Measurements from ENCODE around the gene SNAI1.
"Not testable (repeated sequence)": the region's sequence is repeated elsewhere in the genome, so short reads cannot be mapped to it uniquely, and the experiment has no call there.

SNAI1 gene

DNA sequence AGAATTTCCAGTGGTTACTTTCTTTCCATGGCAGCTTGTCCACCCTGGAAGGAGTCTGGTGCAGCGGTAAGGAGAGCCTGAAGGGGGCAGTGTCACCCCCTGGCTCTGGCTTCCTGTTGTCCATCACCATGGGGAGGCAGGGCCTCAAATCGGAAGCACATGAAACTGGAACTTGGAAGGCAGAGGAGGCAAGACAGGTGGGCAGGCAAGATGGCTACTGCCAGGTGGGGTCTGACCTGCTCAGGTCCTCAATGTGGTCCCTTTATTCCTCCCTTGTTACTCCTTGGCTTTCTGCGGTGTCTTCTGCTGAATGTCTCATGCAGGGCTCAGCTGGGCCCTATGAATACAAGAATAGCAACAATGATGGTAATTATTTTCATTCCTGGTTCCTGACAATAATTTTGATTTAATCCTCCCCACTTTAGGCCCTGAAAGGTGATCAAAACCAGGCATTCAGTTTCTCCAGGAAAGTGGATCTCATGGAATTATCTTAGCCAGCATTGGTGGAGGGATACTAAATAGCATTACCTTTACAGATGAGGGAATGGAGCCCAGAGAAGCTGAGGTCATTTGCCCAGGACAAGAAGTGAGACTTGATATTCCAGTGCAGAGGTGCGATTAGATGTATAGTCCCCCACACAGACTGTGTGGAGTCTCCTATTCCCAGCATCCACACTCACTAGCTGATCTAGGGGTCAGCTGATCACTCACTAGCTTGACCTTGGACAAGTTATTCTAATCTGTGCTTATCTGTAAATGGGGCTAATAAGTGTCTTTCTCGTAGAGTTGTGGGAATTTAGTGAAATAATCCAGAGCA is 17.6 kb upstream of the SNAI1 start:
- no peak for DNase-seq

DNA sequence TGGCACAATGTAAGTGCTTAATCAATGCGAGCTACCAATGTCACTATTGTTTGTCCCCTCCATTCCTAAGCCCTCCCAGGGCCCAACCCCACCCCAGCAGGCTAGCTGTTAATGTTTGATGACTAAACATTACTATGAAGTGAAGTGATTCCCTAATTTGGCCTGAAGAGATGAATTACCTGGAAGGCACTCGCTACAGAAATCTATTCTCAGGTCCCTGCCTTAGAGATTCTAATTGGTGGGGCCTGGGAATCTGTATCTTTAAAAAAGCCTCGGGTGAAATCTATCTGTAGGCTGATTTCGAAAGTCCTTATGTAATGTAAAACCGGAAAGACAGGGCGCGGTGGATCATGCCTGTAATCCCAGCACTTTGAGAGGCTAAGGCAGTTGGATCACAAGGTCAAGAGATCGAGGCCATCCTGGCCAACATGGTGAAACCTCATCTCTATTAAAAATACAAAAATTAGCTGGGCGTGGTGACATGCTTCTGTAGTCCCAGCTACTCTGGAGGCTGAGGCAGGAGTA is 16.9 kb upstream of the SNAI1 start:
- DNase-seq = no peak

DNA sequence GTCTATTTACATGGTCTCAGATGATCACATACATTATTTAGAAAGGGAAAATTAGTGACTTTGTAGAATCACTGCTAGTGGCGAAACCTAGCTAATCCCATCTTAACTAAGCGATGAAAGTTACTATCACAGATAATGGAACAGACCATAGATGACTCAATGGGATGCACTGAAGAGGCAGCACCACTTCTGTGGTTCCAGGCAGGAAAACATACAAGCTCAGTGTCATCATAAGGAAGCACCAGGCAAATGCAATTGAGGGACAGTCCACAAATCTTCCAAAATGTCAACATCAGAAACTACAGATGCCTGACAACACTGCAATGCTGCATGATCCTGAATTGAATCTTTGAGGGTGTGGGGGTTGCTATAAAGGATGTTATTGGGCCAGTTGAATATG is 15.9 kb upstream of the SNAI1 start:
- DNase-seq = no peak

DNA sequence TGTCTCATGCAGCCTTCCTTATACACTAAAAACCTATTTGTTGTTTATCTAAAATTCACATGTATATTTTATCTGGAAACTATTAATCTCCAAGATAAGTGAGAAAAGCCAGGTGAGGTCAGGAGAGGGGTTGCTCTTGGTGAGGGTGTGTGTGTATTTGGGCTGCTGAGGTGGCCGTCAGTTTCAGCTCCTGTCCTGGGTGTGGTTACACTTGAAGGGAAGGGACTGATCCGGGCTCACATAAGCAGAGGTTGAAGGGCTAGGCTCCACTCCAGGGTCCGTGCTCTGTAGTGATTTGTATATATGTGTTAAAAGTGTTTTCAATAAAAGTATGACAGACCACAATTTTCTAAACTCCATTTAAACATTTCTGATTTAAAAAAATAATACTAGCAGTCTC is 13.5 kb upstream of the SNAI1 start:
- DNase-seq = no peak

DNA sequence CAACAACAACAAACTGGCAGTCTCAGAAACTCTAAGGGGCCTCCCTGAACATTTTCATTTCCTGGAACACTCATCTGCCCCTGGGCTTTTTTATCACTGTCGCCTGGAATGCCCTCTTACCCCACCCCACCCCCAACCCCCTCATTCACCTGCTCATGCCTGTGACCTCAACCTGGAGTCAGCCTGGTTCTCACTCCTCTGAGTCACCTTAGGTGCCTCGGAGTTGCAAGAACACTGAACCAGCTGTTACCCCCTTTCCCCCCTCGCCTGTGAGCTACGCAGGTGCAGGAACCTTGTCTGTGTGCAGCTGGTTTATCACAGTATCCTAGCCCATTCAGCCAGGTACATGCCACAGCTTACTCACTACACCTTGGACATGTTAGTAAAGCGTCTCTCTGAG is 12.8 kb upstream of the SNAI1 start:
- no peak for DNase-seq

DNA sequence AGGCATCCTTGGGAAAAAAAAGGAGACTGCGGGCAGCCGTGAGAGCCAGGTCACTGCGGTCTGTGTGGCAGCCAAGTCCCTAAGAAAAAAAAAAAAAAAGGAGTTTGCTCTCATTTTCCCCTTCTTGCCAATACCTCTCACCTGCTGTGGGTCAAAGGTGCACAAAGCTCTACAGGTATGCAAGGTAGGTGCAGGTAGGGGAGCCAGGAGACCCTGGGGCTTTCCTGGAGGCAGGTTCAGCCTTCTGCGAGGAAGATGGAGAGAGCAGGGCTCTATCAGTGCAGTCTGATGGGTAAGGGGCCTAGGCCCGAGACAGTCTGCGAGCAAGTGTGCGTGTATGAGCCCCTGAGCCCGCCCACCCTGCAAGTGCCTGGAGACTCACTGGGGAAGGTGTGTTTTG is 12.3 kb upstream of the SNAI1 start:
- DNase-seq = no peak

DNA sequence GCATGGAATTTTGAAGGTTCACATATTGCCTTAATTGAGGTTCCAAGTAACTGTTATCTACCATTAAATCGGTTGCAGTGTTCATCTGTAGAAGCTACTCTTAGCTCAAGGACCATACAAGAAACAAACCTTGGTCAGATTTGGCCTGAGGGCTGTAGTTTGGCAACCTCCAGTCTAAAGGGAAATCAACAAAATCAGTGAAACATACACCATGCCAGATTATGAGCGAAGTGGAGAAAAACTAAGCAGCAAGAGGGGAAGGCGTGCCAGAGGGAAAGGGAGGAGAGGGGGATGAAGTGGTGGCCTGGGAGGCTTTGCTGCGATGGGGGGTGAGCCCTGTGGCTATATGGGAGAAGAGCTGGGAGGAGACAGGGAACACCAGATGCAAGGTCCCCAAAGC is 8.8 kb upstream of the SNAI1 start:
- peak; percentile 27 for DNase-seq

DNA sequence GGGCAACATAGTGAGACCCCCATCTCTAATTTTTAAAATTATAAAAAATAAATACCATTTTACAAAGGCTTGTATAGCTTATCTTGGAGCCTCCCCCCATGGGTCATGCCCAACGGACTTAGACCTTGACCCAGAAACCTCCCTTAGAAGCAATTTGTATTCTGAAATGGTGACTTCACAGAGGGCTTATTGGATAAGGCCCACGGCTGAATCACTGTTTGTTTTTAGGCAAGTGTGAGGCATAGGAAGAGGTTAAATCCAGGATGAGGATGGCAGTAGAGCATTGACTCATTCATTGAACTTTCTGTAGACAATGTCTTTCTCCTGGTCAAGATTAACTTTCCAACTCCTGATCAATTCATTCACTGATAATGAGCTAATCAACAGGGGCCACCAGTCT is 6.2 kb upstream of the SNAI1 start:
- DNase-seq = no peak

DNA sequence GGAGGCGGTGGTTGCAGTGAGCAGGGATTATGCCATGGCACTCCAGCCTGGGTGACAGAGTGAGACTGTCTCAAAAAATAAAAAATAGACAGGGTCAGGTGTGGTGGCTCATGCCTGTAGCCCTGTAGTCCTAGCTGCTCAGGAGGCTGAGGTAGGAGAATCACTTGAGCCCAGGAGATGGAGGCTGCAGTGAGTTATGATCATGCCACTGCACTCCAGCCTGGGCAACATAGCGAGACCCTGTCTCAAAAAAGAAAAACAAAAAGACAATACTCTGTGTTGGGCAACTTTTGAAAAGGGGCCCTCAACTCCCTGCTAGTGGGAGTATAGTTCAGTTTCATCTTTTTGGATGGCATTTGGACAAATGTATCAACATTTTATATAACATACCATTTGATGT is 5.0 kb upstream of the SNAI1 start:
- not testable (repeated sequence) for DNase-seq

DNA sequence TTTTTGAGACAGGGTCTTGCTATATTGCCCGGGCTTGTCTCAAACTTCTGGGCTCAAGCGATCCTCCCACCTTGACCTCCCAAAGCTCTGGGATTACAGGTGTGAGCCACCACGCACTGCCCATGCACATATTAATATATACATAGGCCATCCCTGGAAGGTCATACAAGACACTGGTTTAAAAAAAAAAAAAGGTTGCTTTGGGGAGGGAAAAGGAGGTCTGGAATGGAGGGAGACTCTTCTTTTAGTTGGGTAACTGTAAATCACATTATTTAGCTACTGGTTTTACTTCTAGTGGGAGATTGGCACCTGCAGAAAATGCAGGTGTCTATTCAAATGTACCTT is 4.1 kb upstream of the SNAI1 start:
- DNase-seq = no peak

DNA sequence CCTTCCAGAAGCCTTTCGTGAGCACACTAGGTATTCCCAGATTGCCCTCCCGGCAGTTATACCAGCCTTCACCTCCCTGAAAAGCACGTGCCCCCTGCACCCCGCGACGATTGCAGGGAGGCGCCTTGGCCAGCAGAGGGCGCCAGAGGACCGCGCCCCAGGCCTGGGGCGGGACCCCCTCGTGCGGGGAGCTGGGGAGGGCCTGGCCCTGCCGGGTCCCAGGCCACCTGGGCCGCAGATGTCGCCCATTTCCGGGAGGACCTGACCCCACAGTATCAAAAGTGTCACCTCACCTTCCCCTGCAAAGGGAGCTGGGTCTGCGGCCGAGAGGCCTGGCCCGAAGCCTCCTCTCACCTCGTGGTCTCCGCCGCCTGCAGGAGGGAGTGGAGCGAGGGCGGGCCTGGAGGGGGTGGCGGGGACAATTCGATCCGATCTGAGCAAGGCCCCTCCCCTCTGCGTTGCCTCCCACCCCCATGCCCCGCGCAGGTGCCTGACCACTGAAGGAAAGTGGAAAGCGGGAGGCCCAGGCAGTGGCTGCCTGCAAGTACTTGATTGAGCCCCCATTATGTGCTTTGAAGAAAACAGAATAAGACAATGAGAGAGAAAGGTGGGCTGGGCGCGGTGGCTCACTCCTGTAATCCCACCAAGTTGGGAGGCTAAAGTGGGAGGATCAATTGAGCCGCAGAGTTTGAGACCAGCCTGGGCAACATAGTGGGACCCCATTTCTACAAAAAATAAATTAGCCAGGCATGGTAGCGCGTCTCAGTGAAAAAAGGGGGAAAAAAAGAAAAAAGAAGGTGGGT is 3.5 kb upstream of the SNAI1 start:
- peak; percentile 70 for DNase-seq

DNA sequence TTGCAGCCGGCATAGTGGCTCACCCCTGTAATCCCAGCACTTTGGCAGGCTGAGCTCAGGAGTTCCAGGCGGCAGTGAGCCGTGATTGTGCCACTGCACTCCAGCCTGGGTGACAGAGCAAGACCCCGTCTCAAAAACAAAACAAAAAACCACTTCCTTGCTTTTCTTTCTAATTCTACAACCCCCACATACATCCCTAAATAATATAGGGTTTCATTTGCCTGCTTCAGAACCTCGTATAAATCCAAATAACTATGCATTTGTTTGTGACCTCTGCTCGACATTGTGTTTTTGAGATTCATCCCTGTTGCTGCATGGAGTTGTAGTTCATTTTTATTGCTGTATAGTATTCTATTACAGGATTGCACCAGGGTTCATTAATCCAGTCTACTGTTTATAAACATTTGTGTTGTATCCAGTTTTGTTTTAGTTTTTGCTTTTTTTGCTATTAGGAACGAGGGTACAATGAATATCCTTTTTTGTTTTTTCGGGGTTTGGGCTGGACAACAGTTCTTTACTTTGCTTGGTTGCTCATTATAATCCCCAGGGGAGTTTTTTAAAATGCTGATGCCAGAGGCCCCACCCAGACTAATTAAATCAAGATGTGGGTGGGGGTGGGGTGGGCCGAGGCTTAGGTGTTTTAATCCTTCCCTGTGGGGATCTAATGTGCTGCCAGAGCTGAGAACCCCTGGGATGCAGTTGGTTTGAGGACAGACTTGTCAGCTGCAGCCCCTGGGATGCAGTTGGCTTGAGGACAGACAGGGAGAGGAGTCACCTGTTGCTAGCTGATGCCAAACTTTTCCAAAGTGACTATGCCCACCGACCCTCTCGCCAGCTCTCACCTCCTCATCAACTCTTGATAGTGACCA is 2.4 kb upstream of the SNAI1 start:
- DNase-seq = no peak

DNA sequence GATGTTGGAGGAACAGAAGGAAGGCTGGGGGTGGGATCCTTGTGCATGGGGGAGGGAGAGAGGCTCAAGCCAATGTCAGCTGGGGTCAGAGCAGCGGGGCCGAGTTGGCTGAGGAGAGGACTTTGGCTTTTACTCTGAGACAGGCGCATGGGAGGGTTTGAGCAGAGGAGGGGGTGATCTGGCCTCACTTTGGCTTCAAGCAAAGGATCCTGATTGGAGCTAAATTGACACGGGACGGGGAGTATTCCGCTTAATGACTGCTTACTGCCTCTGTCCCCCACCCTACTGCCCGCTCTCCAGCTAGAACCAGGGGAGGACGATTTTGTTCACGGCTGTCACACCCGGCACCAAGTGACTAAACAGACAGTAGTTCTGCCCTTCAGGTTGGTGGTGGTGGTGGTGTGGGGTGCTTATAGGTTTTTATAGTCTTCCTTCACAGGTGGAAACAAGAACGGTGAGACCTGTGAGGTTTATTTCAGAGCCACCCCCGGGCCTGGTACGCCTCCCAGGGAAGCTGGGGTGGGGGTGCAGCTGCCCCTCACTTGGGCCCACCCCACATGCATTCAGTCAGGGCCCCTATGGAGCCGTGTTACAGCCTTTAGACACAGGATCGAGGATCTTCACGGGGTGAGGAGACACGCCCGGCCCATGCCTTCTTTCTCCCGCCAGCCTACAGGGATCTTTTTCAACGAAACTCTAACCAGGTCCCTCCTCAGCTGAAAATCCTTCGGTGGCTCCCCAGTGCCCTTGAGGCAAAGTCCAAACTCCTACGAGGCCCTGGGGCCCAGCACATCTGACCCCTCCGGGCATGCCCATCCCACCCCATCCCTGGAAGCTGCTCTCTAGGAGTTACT is 1.3 kb upstream of the SNAI1 start:
- DNase-seq = no peak

DNA sequence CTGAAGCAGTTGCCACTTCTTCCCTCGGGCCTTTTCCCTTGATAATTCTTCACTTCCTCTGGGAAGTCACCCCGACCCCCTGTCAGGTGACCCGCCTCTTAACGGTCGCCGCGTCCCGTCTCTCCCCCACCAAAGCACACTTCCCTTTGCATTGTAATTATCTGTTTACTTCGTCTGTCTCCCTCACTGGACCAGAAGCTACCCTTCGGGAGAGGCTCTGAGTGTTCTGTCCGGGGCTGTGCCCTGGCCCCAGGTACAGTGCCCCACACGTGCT is 771 bp upstream of the SNAI1 start:
- no peak for DNase-seq

DNA sequence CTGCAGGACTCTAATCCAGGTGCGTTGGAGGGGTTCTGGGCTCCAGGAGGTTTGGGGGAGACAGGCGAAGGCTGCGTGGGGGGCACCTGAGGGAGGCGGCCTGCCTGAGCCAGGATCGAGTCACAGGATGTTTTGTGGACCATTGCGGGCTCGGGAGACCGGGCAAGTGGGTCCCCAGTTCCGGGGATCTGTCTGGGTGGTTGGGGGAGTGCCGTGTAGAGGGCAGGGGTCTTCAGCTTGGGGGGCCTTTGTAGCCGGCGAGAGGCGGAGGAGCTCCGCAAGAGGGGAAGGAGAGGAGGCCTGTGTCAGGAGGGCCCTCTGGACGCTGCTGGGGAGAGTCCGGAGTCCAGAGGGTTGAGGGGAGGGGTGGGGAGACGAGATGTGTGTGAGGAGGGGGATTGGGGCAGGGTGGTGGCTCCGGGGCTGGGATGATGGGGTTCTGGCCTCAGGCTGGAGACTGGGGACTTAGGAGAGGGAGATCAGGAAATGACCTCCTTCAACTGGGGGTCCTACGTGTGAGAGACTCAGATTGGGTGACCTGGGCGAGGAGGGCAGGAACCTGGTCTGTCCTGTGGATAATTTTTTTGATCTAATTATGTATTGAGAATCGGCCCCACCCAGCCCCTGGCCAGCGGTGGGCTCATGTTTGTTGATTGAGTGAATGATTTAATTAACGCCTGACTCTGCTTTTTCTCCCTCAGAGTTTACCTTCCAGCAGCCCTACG is 505 bp downstream of the SNAI1 start:
- no peak for DNase-seq

DNA sequence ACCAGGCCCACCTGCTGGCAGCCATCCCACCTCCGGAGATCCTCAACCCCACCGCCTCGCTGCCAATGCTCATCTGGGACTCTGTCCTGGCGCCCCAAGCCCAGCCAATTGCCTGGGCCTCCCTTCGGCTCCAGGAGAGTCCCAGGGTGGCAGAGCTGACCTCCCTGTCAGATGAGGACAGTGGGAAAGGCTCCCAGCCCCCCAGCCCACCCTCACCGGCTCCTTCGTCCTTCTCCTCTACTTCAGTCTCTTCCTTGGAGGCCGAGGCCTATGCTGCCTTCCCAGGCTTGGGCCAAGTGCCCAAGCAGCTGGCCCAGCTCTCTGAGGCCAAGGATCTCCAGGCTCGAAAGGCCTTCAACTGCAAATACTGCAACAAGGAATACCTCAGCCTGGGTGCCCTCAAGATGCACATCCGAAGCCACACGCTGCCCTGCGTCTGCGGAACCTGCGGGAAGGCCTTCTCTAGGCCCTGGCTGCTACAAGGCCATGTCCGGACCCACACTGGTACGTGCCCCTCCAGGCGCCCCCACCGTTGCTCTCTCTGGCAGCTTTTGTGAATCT is 1.1 kb downstream of the SNAI1 start:
- no peak for DNase-seq

DNA sequence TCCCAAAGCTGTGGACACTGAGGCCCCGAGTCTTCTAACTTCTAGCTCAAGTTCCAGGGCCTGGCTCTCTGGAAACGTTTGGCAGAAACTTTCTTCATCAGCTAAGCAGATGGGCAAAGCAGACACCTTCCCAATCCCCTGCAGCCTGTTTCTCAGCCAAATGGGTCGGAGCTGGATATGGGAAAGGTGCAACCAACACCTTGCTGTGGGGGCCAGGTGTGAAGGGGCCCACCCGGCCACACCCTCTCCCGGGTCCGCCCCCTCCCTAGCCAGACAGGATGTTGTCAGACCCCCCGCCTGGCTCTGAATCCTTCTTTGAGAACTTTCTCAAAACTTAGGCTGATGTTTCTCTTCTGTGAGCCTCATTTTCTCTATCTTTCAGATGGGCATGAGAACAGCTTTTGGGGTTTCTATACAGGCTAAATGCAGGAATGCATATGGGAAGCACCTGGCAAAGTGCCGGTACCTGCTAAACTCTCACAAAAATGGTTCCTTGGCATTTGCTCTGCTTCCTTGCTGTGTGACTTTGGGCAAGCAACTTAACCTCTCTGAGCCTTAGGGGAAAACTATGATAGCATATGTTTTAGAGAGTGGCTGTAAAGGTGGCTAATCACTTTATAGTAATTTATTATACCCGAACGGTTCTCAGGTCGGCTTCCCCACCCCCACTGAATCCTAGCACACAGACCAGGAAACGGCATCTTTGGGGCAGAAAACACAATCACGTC is 1.8 kb downstream of the SNAI1 start:
- no peak for DNase-seq

DNA sequence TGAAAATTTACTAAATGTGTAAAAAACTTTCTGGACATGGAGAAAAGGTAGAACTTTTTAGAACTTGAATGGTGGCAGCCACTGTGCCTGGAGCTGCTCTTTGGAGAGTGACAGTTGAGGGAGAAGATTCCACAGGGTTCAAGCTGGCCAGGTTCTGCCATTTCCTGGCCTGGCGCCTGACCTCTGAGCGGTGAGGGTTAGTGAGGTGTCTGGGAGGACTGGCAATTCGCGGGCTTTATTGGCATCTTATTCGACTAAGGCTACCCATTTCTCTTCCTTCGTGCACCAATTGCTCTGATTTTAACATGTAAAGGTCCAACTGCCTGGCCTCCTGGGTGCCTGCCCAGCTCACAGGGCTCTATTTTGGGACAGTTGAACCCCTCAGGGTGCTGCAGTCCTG is 2.4 kb downstream of the SNAI1 start:
- no peak for DNase-seq

DNA sequence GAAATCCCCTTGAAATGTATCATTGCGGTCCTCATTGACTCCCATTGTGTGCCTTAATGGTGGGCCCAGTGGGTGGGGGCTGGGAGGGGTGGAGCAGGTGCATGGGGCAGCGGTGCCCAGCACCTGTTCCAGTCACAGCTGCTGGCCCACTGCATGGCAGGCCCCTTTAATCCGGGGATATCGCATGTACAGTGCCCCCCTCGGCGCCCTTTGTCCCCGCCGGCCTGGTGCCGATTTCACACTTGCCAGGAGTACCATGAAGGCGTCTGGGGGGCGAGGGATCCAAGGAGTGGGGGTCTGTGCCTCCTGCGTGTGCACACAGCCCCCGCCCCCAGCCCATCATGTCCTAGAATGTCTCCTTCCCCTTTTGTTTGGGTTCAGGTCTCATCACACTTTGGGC is 2.8 kb downstream of the SNAI1 start:
- peak; percentile 53 for DNase-seq

DNA sequence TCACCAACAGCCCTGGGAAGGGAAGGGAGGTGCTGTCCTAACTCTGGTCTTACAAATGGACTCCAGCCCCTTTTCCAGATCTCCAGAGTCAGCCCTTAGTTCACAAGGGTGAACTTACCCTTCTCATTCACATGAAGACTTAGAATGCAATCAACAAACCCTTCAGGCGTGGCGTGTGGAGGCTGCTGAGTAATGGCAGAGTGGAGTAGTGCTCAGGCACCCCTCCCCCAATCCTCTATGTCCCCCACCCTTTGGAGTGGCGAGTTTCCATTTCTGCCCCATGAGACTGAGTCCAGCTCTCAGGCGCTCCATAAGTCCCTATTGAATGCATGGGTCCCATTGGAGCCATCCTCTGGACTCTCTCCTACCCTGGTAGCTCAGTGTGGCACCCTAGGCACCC is 3.3 kb downstream of the SNAI1 start:
- DNase-seq = no peak
